ENCODE data around the gene SUFU.

Gene SUFU

GRCh38 chr10:102595293-102595692, 91.5 kb downstream of the SUFU start:
- Histone ChIP-seq H3K9ac (no peak overlapping the region), H3K27ac (no peak overlapping the region), H2AFZ (ENCODE audit: low read depth) (no peak overlapping the region), H3K4me3 (IDR thresholded peaks at IDR 0.05; ENCODE audit: insufficient read depth, low read depth, low read length) (no peak overlapping the region), H3K36me3 (ENCODE audit: insufficient read depth) (no peaks in the 10 kb centered on the region), H3K27me3 (ENCODE audit: insufficient read depth, low read depth) (no peaks in the 10 kb centered on the region), H3K4me1 (ENCODE audit: low read depth, poor library complexity, severe bottlenecking) (peaks cover 5% of the 10 kb centered on the region), H3K4me2 (no peak overlapping the region), H3K79me2 (ENCODE audit: insufficient read depth, low read depth) (no peaks in the 10 kb centered on the region), H4K20me1 (ENCODE audit: insufficient read depth) (no peaks in the 10 kb centered on the region)
- TF ChIP-seq, protein P1, sequence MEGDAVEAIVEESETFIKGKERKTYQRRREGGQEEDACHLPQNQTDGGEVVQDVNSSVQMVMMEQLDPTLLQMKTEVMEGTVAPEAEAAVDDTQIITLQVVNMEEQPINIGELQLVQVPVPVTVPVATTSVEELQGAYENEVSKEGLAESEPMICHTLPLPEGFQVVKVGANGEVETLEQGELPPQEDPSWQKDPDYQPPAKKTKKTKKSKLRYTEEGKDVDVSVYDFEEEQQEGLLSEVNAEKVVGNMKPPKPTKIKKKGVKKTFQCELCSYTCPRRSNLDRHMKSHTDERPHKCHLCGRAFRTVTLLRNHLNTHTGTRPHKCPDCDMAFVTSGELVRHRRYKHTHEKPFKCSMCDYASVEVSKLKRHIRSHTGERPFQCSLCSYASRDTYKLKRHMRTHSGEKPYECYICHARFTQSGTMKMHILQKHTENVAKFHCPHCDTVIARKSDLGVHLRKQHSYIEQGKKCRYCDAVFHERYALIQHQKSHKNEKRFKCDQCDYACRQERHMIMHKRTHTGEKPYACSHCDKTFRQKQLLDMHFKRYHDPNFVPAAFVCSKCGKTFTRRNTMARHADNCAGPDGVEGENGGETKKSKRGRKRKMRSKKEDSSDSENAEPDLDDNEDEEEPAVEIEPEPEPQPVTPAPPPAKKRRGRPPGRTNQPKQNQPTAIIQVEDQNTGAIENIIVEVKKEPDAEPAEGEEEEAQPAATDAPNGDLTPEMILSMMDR (conservative IDR thresholded peaks at IDR 0.05; ENCODE audit: low read depth, low read length) = no peak

GRCh38 chr10:102595897-102596296, 92.1 kb downstream of the SUFU start:
- Histone ChIP-seq H3K4me1 (ENCODE audit: low read depth, poor library complexity, severe bottlenecking) (peaks cover 5% of the 10 kb centered on the region), H3K4me2 (no peak overlapping the region), H3K79me2 (ENCODE audit: insufficient read depth, low read depth) (no peaks in the 10 kb centered on the region), H3K9ac (no peak overlapping the region), H3K27ac (no peak overlapping the region), H2AFZ (ENCODE audit: low read depth) (no peak overlapping the region), H3K27me3 (ENCODE audit: insufficient read depth, low read depth) (no peaks in the 10 kb centered on the region), H3K4me3 (IDR thresholded peaks at IDR 0.05; ENCODE audit: insufficient read depth, low read depth, low read length) (no peak overlapping the region), H4K20me1 (ENCODE audit: insufficient read depth) (no peaks in the 10 kb centered on the region), H3K36me3 (ENCODE audit: insufficient read depth) (no peaks in the 10 kb centered on the region)
- TF ChIP-seq, protein P1 (conservative IDR thresholded peaks at IDR 0.05; ENCODE audit: low read depth, low read length) = no peak

DNA sequence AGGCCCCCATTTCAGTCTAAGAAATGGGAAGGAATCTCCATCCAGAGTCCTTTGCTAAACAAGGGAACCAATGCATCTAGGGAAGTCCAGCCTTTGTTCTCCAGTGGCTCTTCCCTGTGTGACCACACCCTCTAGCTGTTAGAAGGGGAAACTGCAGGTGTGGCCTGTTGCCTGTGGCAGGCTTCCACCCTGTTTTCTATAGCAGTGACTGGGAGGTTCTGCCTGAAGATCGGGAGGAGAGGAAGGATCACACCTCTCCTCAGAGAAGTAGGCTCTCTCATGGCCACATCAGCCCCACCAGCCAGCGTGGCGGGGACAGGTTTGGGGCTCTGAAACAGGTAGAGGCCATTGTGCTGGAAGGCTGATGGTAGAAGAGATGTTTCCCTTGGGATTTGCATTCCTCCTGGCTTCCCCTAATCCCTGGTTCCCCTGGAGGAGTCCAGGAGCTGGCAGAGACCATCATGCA, 92.8 kb downstream of the SUFU start:
- Histone ChIP-seq H3K4me1 (ENCODE audit: low read depth, poor library complexity, severe bottlenecking) (peaks cover 5% of the 10 kb centered on the region), H3K4me3 (IDR thresholded peaks at IDR 0.05; ENCODE audit: insufficient read depth, low read depth, low read length) (no peak overlapping the region), H4K20me1 (ENCODE audit: insufficient read depth) (no peaks in the 10 kb centered on the region), H3K9ac (no peak overlapping the region), H3K36me3 (ENCODE audit: insufficient read depth) (no peaks in the 10 kb centered on the region), H2AFZ (ENCODE audit: low read depth) (no peak overlapping the region), H3K27ac (no peak overlapping the region), H3K4me2 (no peak overlapping the region), H3K79me2 (ENCODE audit: insufficient read depth, low read depth) (no peaks in the 10 kb centered on the region), H3K27me3 (ENCODE audit: insufficient read depth, low read depth) (no peaks in the 10 kb centered on the region)
- TF ChIP-seq, protein P1 (conservative IDR thresholded peaks at IDR 0.05; ENCODE audit: low read depth, low read length) = peak; percentile 89

DNA sequence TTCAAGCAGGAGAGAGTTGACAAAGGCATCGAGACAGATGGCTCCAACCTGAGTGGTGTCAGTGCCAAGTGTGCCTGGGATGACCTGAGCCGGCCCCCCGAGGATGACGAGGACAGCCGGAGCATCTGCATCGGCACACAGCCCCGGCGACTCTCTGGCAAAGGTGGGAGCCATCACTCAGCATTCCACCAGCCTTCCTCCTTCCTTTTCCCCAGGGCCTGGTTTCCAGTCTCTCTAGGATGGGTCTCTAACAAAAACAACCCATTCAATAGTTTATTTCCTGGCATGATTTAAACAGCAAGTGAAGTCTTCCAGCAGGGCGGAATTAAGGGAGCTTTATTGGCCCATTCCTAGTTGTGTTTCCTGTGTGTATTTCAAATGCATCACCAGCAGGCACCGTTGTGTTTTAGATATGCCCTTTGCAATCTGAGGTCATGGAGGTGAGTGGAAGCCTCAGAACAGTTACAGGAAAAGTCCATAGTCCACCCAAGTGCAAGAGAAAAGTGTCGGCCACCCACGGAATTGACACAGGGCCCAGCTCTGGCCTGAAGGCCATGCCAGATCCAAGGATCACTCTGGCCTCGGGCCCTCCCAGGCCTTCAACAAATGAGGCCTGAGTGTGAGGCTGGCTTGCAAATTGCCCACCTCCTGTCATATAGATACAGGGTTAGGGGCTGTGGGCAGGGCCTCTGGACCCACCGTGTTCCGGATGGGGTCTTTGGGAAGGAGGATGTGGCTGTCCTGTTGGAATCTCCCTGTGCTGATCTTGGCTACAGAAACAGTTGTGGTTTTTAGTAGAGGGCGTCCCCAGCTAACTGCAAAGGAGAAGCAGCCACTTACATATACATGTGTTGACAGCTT, 93.6 kb downstream of the SUFU start:
- Histone ChIP-seq H3K4me2 (no peak overlapping the region), H3K79me2 (ENCODE audit: insufficient read depth, low read depth) (no peaks in the 10 kb centered on the region), H3K4me1 (ENCODE audit: low read depth, poor library complexity, severe bottlenecking) (peaks cover 5% of the 10 kb centered on the region), H3K9ac (no peak overlapping the region), H3K27ac (no peak overlapping the region), H2AFZ (ENCODE audit: low read depth) (no peak overlapping the region), H3K4me3 (IDR thresholded peaks at IDR 0.05; ENCODE audit: insufficient read depth, low read depth, low read length) (no peak overlapping the region), H3K36me3 (ENCODE audit: insufficient read depth) (no peaks in the 10 kb centered on the region), H3K27me3 (ENCODE audit: insufficient read depth, low read depth) (no peaks in the 10 kb centered on the region), H4K20me1 (ENCODE audit: insufficient read depth) (no peaks in the 10 kb centered on the region)
- TF ChIP-seq, protein P1 (conservative IDR thresholded peaks at IDR 0.05; ENCODE audit: low read depth, low read length) = no peak
